K562 (cell line): ENCODE measurements around the gene CCDC69. TPM values are rescaled to one million over a fixed set of nuclear protein-coding genes. Genes with fewer than 3 reads are reported as not detected.

Experiments used
- ATAC-seq: fragments of 200-7000 bp; cut with Tn5 transposase; 3 replicates; pipeline ENCODE4 v1.9.1; 2020; ENCODE audit warnings: moderate library complexity
- BruUV-seq: library from RNA; stranded (reverse); fragments of 400-500 nt; replicated peaks from 2 replicates; lab custom pipeline; 2021; lab: Mats Ljungman, UMichigan
- CTCF ChIA-PET: fragments of 300-600 bp; formaldehyde crosslinking; extraction: SDS; loops from one replicate; lab custom pipeline; 2021; ENCODE audit warnings: low intra/inter-chr PET ratio; lab: Yijun Ruan, JAX
- POLR2A ChIA-PET: fragments of 300-600, 350-650 bp; sonication (Branson Sonifier 250); formaldehyde crosslinking; extraction: SDS; loops from one replicate; lab custom pipeline; 2021; ENCODE audit warnings: antibody characterized with exemption, inconsistent platforms; lab: Yijun Ruan, JAX
- DNase-seq, 4 experiments: peaks; one replicate each; pipeline versions ENCODE4 v3.0.0 to v3.0.0-alpha.2; 2011 to 2018; ENCODE audit warnings: low spot score in 3 of 4, mixed read lengths in 3 of 4; ENCODE audit errors: extremely low read depth in 1 of 4
- FAIRE-seq: peaks from 2 replicates; lab custom pipeline; 2011; peaks lifted over from hg19 to GRCh38; lab: Jason Lieb, UNC
- H2AFZ ChIP-seq: 2 replicates; pipeline ENCODE4 v1.6.0; 2011; ENCODE audit warnings: low read depth, low read length, control low read depth, inconsistent platforms
- H3K27ac ChIP-seq: fragments of 200-600 bp; 3 replicates; pipeline ENCODE4 v1.8.0; 2011; ENCODE audit warnings: low read depth, mild to moderate bottlenecking, control low read depth, inconsistent platforms, low read length, moderate library complexity, mixed read lengths; ENCODE audit errors: extremely low read depth
- H3K27me3 ChIP-seq, 2 experiments: fragments of 300-600 bp in 1 of 2; 2 replicates in 1 of 2; 3 replicates in 1 of 2; pipeline versions ENCODE4 v1.6.0 to v1.8.0; 2011; ENCODE audit warnings: inconsistent platforms in 2 of 2, low read length in 2 of 2, mild to moderate bottlenecking in 1 of 2, mixed read lengths in 1 of 2, moderate library complexity in 1 of 2; ENCODE audit not compliant: control insufficient read depth in 2 of 2, insufficient read depth in 2 of 2
- H3K36me3 ChIP-seq: fragments of 300-600 bp; 3 replicates; pipeline ENCODE4 v1.8.0; 2011; ENCODE audit warnings: mild to moderate bottlenecking, low read length, inconsistent platforms; ENCODE audit not compliant: control insufficient read depth, insufficient read depth
- H3K4me1 ChIP-seq, 2 experiments: fragments of 200-600 bp in 1 of 2; replicated peaks in 1 of 2; 2 replicates in 1 of 2; 3 replicates in 1 of 2; pipeline versions ENCODE4 v1.5.1 to v1.8.0; 2011; ENCODE audit warnings: inconsistent platforms in 2 of 2, low read length in 2 of 2, mild to moderate bottlenecking in 1 of 2, mixed read lengths in 1 of 2, moderate library complexity in 1 of 2; ENCODE audit not compliant: control insufficient read depth in 2 of 2, insufficient read depth in 2 of 2
- H3K4me2 ChIP-seq: 2 replicates; pipeline ENCODE4 v1.6.1; 2011; ENCODE audit warnings: low read length, control low read depth, inconsistent platforms, mixed read lengths; ENCODE audit not compliant: insufficient read depth
- H3K4me3 ChIP-seq: fragments of 200-600 bp; sonication (generic), shearing (Covaris generic); 2 replicates; pipeline ENCODE4 v1.5.1; 2016; ENCODE audit warnings: control low read depth, inconsistent platforms
- H3K79me2 ChIP-seq: fragments of 200-600 bp; 3 replicates; pipeline ENCODE4 v1.8.0; 2011; ENCODE audit warnings: low read length, inconsistent platforms; ENCODE audit not compliant: control insufficient read depth, insufficient read depth
- H3K9ac ChIP-seq, 2 experiments: 2 replicates each; pipeline versions ENCODE4 v1.6.0 to v1.6.1; 2011; ENCODE audit warnings: low read depth in 2 of 2, low read length in 2 of 2, control low read depth in 1 of 2, inconsistent platforms in 1 of 2, mild to moderate bottlenecking in 1 of 2, mixed read lengths in 1 of 2; ENCODE audit not compliant: insufficient read depth in 1 of 2
- H3K9me1 ChIP-seq: one replicate; pipeline ENCODE4 v1.6.0; 2011; ENCODE audit warnings: inconsistent platforms, mild to moderate bottlenecking, low read length, moderate library complexity; ENCODE audit not compliant: control insufficient read depth, insufficient read depth
- H3K9me3 ChIP-seq: replicated peaks from 2 replicates; pipeline ENCODE4 v1.5.1; 2011; ENCODE audit warnings: low read depth, low read length, inconsistent platforms; ENCODE audit not compliant: control insufficient read depth, insufficient read depth
- H4K20me1 ChIP-seq: replicated peaks from 2 replicates; pipeline ENCODE4 v1.6.1; 2011; ENCODE audit warnings: low read length, inconsistent platforms, mixed read lengths; ENCODE audit not compliant: control insufficient read depth, insufficient read depth
- CCNT2 ChIP-seq: IDR thresholded peaks from 2 replicates; pipeline ENCODE4 v1.6.1; 2011; ENCODE audit warnings: borderline replicate concordance, low read depth, mild to moderate bottlenecking, moderate library complexity, mixed read lengths, low read length; ENCODE audit not compliant: insufficient read length; ENCODE audit errors: extremely low read depth
- CREBBP ChIP-seq: IDR thresholded peaks from one replicate; pipeline ENCODE4 v1.6.1; 2012; ENCODE audit warnings: low read depth, mild to moderate bottlenecking, control low read depth, inconsistent platforms, low read length
- ILK ChIP-seq: fragments of 450-650 bp; IDR thresholded peaks from 2 replicates; pipeline ENCODE4 v1.6.1; 2016; ENCODE audit warnings: missing genetic modification characterization, low read depth, mild to moderate bottlenecking, missing compliant biosample characterization, moderate library complexity, borderline replicate concordance
- NFE2 ChIP-seq: IDR thresholded peaks from 2 replicates; pipeline ENCODE4 v1.6.1; 2014; ENCODE audit warnings: antibody characterized with exemption, low read depth
- ZNF830 ChIP-seq: fragments of 250-450 bp; sonication (Bioruptor Pico); IDR thresholded peaks from 2 replicates; pipeline ENCODE4 v1.5.0; 2021; ENCODE audit warnings: mild to moderate bottlenecking
- WGBS: fragments of 100-300 bp; shearing (Covaris generic); methylation state at CpG from one replicate; pipeline ENCODE4 v1.1.6; 2016; ENCODE audit warnings: low coverage, mixed read lengths; ENCODE audit not compliant: insufficient coverage; ENCODE audit errors: missing lambda C conversion rate; 5-methylcytosine and 5-hydroxymethylcytosine counted together
- in situ Hi-C: fragments of 300-500 bp; cut with MboI; formaldehyde crosslinking; loops from 4 replicates; pipeline ENCODE4 v1.15.0; 2018; ENCODE audit warnings: inconsistent platforms, mixed read lengths
- intact Hi-C: fragments of 100-400 bp; cut with micrococcal nuclease; formaldehyde crosslinking; loops from 2 replicates; pipeline ENCODE4 v1.14.2; 2022
- polyA plus RNA-seq, 8 experiments: library from polyadenylated mRNA; depleted of rRNA in 4 of 8; stranded (reverse) in 5 of 8; unstranded in 3 of 8; fragments of >200 nt; fragmentation: Nextera tagmentation in 2 of 8; fragmentation: Illumina TruSeq in 1 of 8; extraction: Ambion mirVana in 2 of 8; extraction: Trizol in 1 of 8; gene quantifications; 2 replicates each; pipeline versions ENCODE4 v1.2.1 to v1.2.3, GENCODE V29; 2011 to 2014; ENCODE audit warnings: inconsistent platforms in 1 of 8, missing spikeins in 1 of 8
- total RNA-seq, 7 experiments: library from RNA; depleted of rRNA in 6 of 7; stranded (reverse); fragments of >200 nt in 6 of 7; fragmentation: Illumina TruSeq in 2 of 7; extraction: Trizol in 2 of 7; gene quantifications; 2 replicates each; pipeline versions ENCODE4 v1.2.1 to v1.2.3, GENCODE V29; 2011 to 2021; ENCODE audit warnings: low replicate concordance in 1 of 7
- TF ChIP-seq, protein P1 (sequence below): fragments of 450-650 bp; IDR thresholded peaks from one replicate; pipeline ENCODE4 v1.6.1; 2018; ENCODE audit warnings: mild to moderate bottlenecking, moderate library complexity; ENCODE audit not compliant: partially characterized antibody
- TF ChIP-seq, protein P2 (sequence below): fragments of 200-800 bp; sonication (Bioruptor generic); IDR thresholded peaks from 2 replicates; pipeline ENCODE4 v1.6.1; 2017; ENCODE audit warnings: missing genetic modification characterization, missing compliant biosample characterization
- TF ChIP-seq, protein P3 (sequence below): fragments of 450-650 bp; formaldehyde crosslinking; conservative IDR thresholded peaks from 2 replicates; pipeline ENCODE4 v1.4.0; 2022; ENCODE audit warnings: mild to moderate bottlenecking, missing genetic modification characterization
- TF ChIP-seq, protein P4 (sequence below): fragments of 250-450 bp; sonication (Bioruptor Pico); IDR thresholded peaks from 2 replicates; pipeline ENCODE4 v1.8.0; 2021; ENCODE audit warnings: moderate library complexity, mild to moderate bottlenecking, inconsistent platforms

The CCDC69 gene
- total and polyA plus RNA-seq, 9 of the 15 experiments (the other 6 are each of a cell fraction or from before 2014, with no cell fraction given), result 0.65 to 12.2 (median 7.6) TPM

DNA sequence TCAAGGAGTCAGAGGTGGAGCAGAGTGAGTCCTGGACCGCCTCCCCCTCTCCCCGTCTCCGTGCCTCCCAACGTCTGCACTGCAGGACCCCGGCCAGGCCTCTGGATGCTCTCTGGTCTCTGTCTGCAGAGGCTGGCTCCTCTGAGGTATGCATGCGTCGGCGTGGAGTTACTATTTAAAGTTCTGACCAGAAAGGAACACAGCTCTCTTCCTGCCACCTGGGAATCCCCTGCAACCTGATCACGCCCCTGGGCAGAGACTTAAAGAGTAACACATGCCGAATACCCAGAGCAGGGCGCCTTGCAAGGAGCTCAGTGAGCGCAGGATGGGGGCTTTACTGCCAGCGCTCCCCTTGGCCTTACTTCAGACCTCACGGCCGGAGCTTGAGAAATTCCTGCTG, 82.4 kb downstream of the CCDC69 start:
- no peak for DNase-seq
- Histone ChIP-seq H3K9me1 (no peaks in the 10 kb centered on the region), H3K79me2 (no peaks in the 10 kb centered on the region), H3K9me3 (no peaks in the 10 kb centered on the region), H3K4me3 (no peak overlapping the region), H3K4me2 (no peak overlapping the region), H3K9ac (no peak overlapping the region), H3K4me1 (no peaks in the 10 kb centered on the region), H3K27me3 (peaks cover 21 to 63% of the 10 kb centered on the region in 2 experiments; a peak in 3 of 5 replicates), H3K36me3 (no peaks in the 10 kb centered on the region), H4K20me1 (no peaks in the 10 kb centered on the region; the same call in 1 of the 2 replicates), H2AFZ (no peak overlapping the region), H3K27ac (no peak overlapping the region)
- intact Hi-C loops, result no loop called here
- CTCF ChIA-PET, result no interaction called here
- TF ChIP-seq, protein P1, sequence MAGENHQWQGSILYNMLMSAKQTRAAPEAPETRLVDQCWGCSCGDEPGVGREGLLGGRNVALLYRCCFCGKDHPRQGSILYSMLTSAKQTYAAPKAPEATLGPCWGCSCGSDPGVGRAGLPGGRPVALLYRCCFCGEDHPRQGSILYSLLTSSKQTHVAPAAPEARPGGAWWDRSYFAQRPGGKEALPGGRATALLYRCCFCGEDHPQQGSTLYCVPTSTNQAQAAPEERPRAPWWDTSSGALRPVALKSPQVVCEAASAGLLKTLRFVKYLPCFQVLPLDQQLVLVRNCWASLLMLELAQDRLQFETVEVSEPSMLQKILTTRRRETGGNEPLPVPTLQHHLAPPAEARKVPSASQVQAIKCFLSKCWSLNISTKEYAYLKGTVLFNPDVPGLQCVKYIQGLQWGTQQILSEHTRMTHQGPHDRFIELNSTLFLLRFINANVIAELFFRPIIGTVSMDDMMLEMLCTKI, result no peak
- TF ChIP-seq, protein P2, sequence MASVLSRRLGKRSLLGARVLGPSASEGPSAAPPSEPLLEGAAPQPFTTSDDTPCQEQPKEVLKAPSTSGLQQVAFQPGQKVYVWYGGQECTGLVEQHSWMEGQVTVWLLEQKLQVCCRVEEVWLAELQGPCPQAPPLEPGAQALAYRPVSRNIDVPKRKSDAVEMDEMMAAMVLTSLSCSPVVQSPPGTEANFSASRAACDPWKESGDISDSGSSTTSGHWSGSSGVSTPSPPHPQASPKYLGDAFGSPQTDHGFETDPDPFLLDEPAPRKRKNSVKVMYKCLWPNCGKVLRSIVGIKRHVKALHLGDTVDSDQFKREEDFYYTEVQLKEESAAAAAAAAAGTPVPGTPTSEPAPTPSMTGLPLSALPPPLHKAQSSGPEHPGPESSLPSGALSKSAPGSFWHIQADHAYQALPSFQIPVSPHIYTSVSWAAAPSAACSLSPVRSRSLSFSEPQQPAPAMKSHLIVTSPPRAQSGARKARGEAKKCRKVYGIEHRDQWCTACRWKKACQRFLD, result no peak
- TF ChIP-seq ZNF830 (CRISPR knock-in tag) (no peak), ILK (tag) (no peak), CCNT2 (no peak), NFE2 (no peak), CREBBP (no peak)
- TF ChIP-seq, protein P3, sequence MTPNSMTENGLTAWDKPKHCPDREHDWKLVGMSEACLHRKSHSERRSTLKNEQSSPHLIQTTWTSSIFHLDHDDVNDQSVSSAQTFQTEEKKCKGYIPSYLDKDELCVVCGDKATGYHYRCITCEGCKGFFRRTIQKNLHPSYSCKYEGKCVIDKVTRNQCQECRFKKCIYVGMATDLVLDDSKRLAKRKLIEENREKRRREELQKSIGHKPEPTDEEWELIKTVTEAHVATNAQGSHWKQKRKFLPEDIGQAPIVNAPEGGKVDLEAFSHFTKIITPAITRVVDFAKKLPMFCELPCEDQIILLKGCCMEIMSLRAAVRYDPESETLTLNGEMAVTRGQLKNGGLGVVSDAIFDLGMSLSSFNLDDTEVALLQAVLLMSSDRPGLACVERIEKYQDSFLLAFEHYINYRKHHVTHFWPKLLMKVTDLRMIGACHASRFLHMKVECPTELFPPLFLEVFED, result no peak
- TF ChIP-seq, protein P4, sequence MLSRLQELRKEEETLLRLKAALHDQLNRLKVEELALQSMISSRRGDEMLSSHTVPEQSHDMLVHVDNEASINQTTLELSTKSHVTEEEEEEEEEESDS (CRISPR knock-in tag), result no peak
- peak; percentile 45; the same call in 2 of the 3 replicates for ATAC-seq
- 8% methylated on average over 13 of the region's 15 CpGs for WGBS
- POLR2A ChIA-PET, result interaction anchor here (1.1 kb wide), 2 partner anchors 26 to 72 kb away, joined by 3 read pairs; no protein-coding TSS in a partner anchor
- FAIRE-seq, result no peak
- in situ Hi-C loops, result no loop called here
- no TSS peak for BruUV-seq
